ENCODE results near the gene UNC13B.

- TF ChIP-seq POLR2A (conservative IDR thresholded peaks at IDR 0.05): no peak
- no peak for TF ChIP-seq MTF1 (CRISPR knock-in tag; IDR thresholded peaks at IDR 0.05; ENCODE audit: borderline replicate concordance)
- no peak for TF ChIP-seq ZNF407 (IDR thresholded peaks at IDR 0.05; ENCODE audit: low read depth)
- no peak for TF ChIP-seq TEAD4 (IDR thresholded peaks at IDR 0.05; ENCODE audit: low read length)
- TF ChIP-seq TEAD4 (CRISPR knock-in tag; IDR thresholded peaks at IDR 0.05; ENCODE audit: borderline replicate concordance): no peak
- no peak for TF ChIP-seq DPF2 (IDR thresholded peaks at IDR 0.05)
- no peak for TF ChIP-seq BCLAF1 (IDR thresholded peaks at IDR 0.05; ENCODE audit: borderline replicate concordance in 1 of 2, control insufficient read depth in 1 of 2, low read depth in 2 of 2, low read length in 1 of 2)
- TF ChIP-seq ZNF511 (CRISPR knock-in tag; IDR thresholded peaks at IDR 0.05): no peak
- no peak for TF ChIP-seq ESRRA (IDR thresholded peaks at IDR 0.05; ENCODE audit: borderline replicate concordance, low read depth)
- no peak for TF ChIP-seq HDAC6 (IDR thresholded peaks at IDR 0.05; ENCODE audit: low read depth, low read length)
- no peak for TF ChIP-seq ZNF644 (tag; IDR thresholded peaks at IDR 0.05; ENCODE audit: low read depth)
- no peak for TF ChIP-seq TAF7 (tag; IDR thresholded peaks at IDR 0.05)
Measured at GRCh38 chr9:35335164-35335563, 173.4 kb downstream of the UNC13B start.
